HUES48 (cell line): ENCODE data around the gene MXRA7.

Experiments
- H3K27ac ChIP-seq: one replicate; pipeline ENCODE4 v1.7.0; 2013; ENCODE audit warnings: low read depth, low read length, inconsistent platforms
- H3K27me3 ChIP-seq: 2 replicates; pipeline ENCODE4 v1.6.1; 2013; ENCODE audit warnings: mild to moderate bottlenecking, low read length; ENCODE audit not compliant: control insufficient read depth, insufficient read depth
- H3K36me3 ChIP-seq: 2 replicates; pipeline ENCODE4 v1.6.1; 2013; ENCODE audit warnings: low read length; ENCODE audit not compliant: control insufficient read depth, insufficient read depth
- H3K4me1 ChIP-seq: 2 replicates; pipeline ENCODE4 v1.6.1; 2013; ENCODE audit warnings: mild to moderate bottlenecking, low read length; ENCODE audit not compliant: control insufficient read depth, insufficient read depth
- H3K4me3 ChIP-seq: 2 replicates; pipeline ENCODE4 v1.5.1; 2013; ENCODE audit warnings: mild to moderate bottlenecking, low read depth, low read length
- H3K9ac ChIP-seq: 2 replicates; pipeline ENCODE4 v1.6.1; 2013; ENCODE audit warnings: mild to moderate bottlenecking, low read depth, low read length, moderate library complexity
- H3K9me3 ChIP-seq: 2 replicates; pipeline ENCODE4 v1.6.1; 2013; ENCODE audit warnings: low read length; ENCODE audit not compliant: control insufficient read depth, insufficient read depth

The MXRA7 gene

GRCh38 chr17:76671123-76671911 is 39.4 kb downstream of the MXRA7 start:
- Histone ChIP-seq H3K9me3 (no peaks in the 10 kb centered on the region), H3K4me3 (peak overlapping the region; percentile 85), H3K4me1 (peaks cover 15% of the 10 kb centered on the region), H3K9ac (0 out of 2 replicates have a peak overlapping the region, but pooled peaks have one; percentile 40), H3K36me3 (no peaks in the 10 kb centered on the region), H3K27me3 (no peaks in the 10 kb centered on the region), H3K27ac (peak overlapping the region; percentile 86)

GRCh38 chr17:76670718-76671122 is 40.0 kb downstream of the MXRA7 start:
- Histone ChIP-seq H3K36me3 (no peaks in the 10 kb centered on the region), H3K27ac (peak overlapping the region; percentile 75), H3K4me1 (peaks cover 15% of the 10 kb centered on the region), H3K4me3 (peak overlapping the region; percentile 59), H3K27me3 (no peaks in the 10 kb centered on the region), H3K9ac (0 out of 2 replicates have a peak overlapping the region, but pooled peaks have one; percentile 40), H3K9me3 (no peaks in the 10 kb centered on the region)

GRCh38 chr17:76670020-76670717 is 40.6 kb downstream of the MXRA7 start:
- 0 out of 2 replicates have a peak overlapping the region, but pooled peaks have one; percentile 0 for H3K4me3 ChIP-seq

GRCh38 chr17:76667786-76668453 is 42.8 kb downstream of the MXRA7 start:
- Histone ChIP-seq H3K27me3 (no peaks in the 10 kb centered on the region), H3K4me3 (no peak overlapping the region), H3K9me3 (no peaks in the 10 kb centered on the region), H3K9ac (no peak overlapping the region), H3K4me1 (peaks cover 15% of the 10 kb centered on the region), H3K27ac (no peak overlapping the region), H3K36me3 (no peaks in the 10 kb centered on the region)

More at GRCh38 chr17:76670020-76670717, 40.6 kb downstream of the MXRA7 start:
- Histone ChIP-seq H3K9me3 (no peaks in the 10 kb centered on the region), H3K27ac (no peak overlapping the region), H3K36me3 (no peaks in the 10 kb centered on the region), H3K9ac (no peak overlapping the region), H3K27me3 (no peaks in the 10 kb centered on the region), H3K4me1 (peaks cover 15% of the 10 kb centered on the region)

GRCh38 chr17:76667491-76667755 is 43.3 kb downstream of the MXRA7 start:
- H3K4me1 ChIP-seq = peaks cover 12% of the 10 kb centered on the region
- no peaks in the 10 kb centered on the region for H3K27me3 ChIP-seq
- no peaks in the 10 kb centered on the region for H3K36me3 ChIP-seq
- H3K27ac ChIP-seq = no peak overlapping the region
- no peak overlapping the region for H3K9ac ChIP-seq
- no peaks in the 10 kb centered on the region for H3K9me3 ChIP-seq
- H3K4me3 ChIP-seq = no peak overlapping the region

- Histone ChIP-seq H3K9ac (no peak overlapping the region), H3K36me3 (no peaks in the 10 kb centered on the region), H3K27ac (no peak overlapping the region), H3K4me1 (no peaks in the 10 kb centered on the region), H3K27me3 (no peaks in the 10 kb centered on the region), H3K9me3 (no peaks in the 10 kb centered on the region), H3K4me3 (no peak overlapping the region)
Measured at GRCh38 chr17:76660656-76661042, 50.1 kb downstream of the MXRA7 start.

GRCh38 chr17:76659928-76660655 is 50.7 kb downstream of the MXRA7 start:
- Histone ChIP-seq H3K9ac (no peak overlapping the region), H3K27me3 (no peaks in the 10 kb centered on the region), H3K4me1 (no peaks in the 10 kb centered on the region), H3K36me3 (no peaks in the 10 kb centered on the region), H3K4me3 (no peak overlapping the region), H3K9me3 (no peaks in the 10 kb centered on the region), H3K27ac (no peak overlapping the region)

- no peaks in the 10 kb centered on the region for H3K36me3 ChIP-seq
- no peaks in the 10 kb centered on the region for H3K4me1 ChIP-seq
- H3K27me3 ChIP-seq = no peaks in the 10 kb centered on the region
- H3K9me3 ChIP-seq = no peaks in the 10 kb centered on the region
- H3K4me3 ChIP-seq = no peak overlapping the region
- H3K27ac ChIP-seq = no peak overlapping the region
- no peak overlapping the region for H3K9ac ChIP-seq
Measured at GRCh38 chr17:76658242-76658662, 52.5 kb downstream of the MXRA7 start.

- Histone ChIP-seq H3K9me3 (no peaks in the 10 kb centered on the region), H3K27me3 (no peaks in the 10 kb centered on the region), H3K27ac (no peak overlapping the region), H3K9ac (no peak overlapping the region), H3K4me3 (no peak overlapping the region), H3K4me1 (no peaks in the 10 kb centered on the region), H3K36me3 (no peaks in the 10 kb centered on the region)
Measured at GRCh38 chr17:76657505-76658241, 53.1 kb downstream of the MXRA7 start.

GRCh38 chr17:76654408-76654807 is 56.4 kb downstream of the MXRA7 start:
- Histone ChIP-seq H3K27ac (no peak overlapping the region), H3K9me3 (no peaks in the 10 kb centered on the region), H3K4me1 (no peaks in the 10 kb centered on the region), H3K9ac (no peak overlapping the region), H3K27me3 (no peaks in the 10 kb centered on the region), H3K36me3 (no peaks in the 10 kb centered on the region), H3K4me3 (no peak overlapping the region)
